Ramos (cell line): ENCODE results near the gene ARF6.
"Not testable (repeated sequence)": the region's sequence is repeated elsewhere in the genome, so short reads cannot be mapped to it uniquely, and the experiment has no call there.

Source experiments
- in situ Hi-C: fragments of 300-500 bp; cut with MboI; formaldehyde crosslinking; loops from one replicate; pipeline ENCODE4 v1.14.3; 2022; ENCODE audit warnings: low sequenced_read_pairs; ENCODE audit not compliant: unreplicated experiment

ARF6 gene

GRCh38 chr14:49935526-49935925, 42.6 kb downstream of the ARF6 start:
- in situ Hi-C loops = no loop called here

GRCh38 chr14:49936246-49936645, 43.4 kb downstream of the ARF6 start:
- in situ Hi-C loops = not testable (repeated sequence)

- in situ Hi-C loops = not testable (repeated sequence)
Observed at GRCh38 chr14:49936882-49937281, 44.0 kb downstream of the ARF6 start.

DNA sequence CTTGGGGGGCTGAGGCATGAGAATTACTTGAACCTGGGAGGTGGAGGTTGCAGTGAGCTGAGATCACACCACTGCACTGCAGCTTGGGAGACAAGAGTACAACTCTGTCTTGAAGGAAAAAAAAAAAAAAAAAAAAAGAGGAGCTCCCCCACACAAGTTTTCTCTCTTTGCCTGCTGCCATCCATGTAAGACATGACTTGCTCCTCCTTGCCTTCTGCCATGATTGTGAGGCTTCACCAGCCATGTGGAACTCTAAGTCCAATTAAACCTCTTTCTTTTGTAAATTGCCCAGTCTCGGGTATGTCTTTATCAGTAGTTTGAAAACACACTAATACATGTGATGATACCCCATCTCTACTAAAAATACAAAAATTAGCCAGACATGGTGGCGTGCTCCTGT, 46.3 kb downstream of the ARF6 start:
- in situ Hi-C loops = not testable (repeated sequence)

GRCh38 chr14:49939884-49940510, 47.1 kb downstream of the ARF6 start:
- in situ Hi-C loops = no loop called here

DNA sequence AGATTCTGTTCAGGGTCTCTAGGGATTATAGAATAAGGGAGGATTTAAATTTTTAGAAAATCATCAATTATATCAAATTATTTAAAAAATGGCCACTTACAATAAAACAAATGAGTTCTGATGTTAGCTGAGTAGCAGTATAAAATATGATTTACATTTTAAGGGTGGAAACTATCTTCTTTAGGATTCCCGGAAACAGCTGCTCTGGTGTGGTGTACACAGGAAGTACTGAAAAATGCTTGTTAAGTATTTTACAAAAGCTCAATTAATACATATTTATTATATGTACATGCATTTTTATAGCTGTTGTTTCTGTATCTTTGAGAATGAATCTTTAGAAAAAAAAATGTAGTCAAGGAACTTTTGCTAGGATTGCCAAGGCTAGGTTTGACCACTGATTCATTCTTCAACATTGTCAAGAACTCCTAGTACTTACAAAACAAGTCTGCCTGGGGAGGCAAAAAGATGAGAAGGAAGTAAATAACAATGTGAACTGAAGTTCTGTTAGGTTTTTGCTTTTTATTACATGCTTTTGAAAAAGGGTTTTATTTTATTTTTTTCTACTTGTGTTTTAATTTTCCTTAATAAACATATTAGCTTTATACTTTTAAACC, 48.0 kb downstream of the ARF6 start:
- in situ Hi-C loops = no loop called here

DNA sequence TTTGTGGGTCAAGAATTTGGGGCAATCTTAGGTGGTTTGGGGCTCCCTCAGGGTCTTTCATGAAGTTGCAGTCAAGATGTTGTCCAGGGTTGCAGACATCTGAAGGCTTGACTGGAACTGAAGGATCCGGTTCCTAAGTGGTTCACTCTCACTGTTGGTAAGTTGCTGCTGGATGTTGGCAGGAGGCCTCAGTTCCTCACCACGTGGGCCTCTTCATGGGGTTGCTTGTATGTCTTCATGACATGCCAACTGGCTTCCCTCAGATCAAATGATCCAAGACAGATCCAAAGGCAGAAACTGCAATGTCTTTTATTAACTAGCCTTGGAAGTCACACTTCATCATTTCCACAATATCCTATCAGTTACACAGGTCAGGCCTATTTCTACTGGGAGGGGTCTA, 49.2 kb downstream of the ARF6 start:
- in situ Hi-C loops = no loop called here

GRCh38 chr14:49944501-49944900, 51.6 kb downstream of the ARF6 start:
- in situ Hi-C loops = no loop called here

DNA sequence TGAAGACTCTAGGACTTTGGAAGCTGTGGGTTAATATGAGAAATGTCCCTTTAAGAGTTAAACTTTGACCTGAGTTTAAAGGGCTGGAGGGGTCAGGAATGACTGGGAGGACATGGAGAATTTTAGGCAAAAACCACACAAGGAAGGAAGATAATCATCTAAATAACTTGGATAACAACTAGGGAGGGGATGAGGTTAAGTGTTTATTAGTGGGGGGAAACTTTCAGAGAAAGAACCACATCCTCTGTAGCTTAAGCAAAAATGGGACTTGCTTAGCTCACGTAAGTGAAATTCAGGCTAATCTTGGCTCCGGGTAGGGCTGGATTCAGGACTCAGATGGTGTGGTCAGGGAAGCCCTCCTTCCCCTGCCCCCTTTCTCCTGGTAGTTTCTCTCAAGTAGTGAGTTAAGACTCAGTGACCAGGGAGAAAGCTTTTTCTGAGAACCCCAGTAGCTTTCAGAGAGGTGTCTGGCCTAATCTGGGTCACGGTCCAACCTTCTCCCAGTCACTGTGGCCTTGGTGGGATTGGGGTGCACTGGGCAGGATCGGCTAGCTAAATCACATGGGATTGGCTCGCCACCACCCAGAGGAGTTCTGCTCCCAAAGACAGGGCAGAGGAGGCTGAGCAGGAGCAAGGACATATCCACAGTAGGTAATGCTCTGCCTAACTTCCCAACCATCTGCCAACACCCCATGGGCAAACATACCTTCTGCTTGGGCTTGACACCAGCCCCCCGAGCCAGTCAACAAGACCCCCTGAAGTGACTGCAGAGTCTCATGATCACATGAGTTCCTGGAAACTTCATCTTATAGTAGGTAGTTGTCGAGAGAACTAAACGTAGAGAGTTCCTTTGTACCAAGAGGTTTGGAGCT, 52.8 kb downstream of the ARF6 start:
- in situ Hi-C loops = no loop called here
